NCI-H2196 (cell line): ENCODE results near the gene UQCR10.
A peak's percentile ranks its signal among the peaks of the same experiment; 100 is the strongest.

Experiments
- DNase-seq: peaks from one replicate; lab custom pipeline; 2025; ENCODE audit not compliant: unreplicated experiment; lab: John Stamatoyannopoulos, UW

The UQCR10 gene

DNA sequence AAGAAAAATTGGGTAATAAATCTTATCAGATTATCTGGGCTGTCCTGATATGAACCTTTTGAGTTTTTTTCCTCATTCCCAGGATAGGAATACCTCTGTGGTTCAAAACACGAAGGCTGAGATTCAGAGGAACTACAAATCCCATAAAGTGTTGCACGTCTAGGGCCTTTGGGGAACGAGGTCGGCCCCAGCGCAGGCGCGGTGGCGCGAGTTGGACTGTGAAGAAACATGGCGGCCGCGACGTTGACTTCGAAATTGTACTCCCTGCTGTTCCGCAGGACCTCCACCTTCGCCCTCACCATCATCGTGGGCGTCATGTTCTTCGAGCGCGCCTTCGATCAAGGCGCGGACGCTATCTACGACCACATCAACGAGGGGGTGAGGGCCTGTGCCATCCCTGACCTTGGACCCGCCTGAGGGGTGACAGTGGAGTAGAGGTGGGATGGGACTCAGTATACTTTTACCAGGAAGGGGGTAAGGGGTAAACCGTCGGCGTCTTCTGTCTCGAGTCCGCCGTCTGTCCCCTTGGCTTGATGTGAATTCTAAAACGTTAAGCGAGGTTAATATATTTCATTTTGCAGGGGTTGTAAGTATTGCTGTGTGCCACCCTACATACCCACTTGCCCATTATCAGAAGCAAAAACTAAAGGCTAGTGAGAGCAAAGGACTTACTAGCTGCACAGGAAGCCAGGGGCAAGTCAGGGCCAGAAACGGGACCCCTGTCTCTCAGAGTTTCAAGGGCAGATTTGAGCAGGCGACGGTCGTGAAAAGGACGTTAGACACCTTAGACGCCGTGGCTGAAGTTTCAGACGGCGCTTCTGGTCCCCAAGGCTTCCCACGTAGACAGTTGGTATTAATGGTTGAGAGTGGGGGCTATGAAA is at the start of gene UQCR10:
UQCR10 (plus strand) TSS at position 199 of the 881 bp plus-strand sequence; CDS start at position 229, 30 bp downstream.
- peak; percentile 72 for DNase-seq

DNA sequence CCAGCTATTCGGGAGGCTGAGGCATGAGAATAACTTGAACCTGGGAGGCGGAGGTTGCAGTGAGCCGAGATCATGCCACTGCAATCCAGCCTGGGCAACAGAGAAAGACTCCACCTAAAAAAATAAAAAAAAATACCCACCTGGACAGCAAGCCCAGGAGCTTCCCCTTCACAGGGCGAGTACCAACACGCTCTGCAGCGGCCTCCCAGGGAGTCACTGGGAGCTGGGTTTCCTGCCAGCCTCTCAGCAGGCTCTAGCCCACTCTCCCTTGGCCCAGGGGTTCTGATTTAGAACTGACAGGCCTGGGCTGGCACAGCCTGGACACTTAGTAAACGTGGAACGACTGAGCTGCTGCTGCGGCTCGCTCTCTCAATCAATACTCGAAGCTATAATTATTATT is 49.4 kb upstream of the UQCR10 start:
- DNase-seq: peak; percentile 23

DNA sequence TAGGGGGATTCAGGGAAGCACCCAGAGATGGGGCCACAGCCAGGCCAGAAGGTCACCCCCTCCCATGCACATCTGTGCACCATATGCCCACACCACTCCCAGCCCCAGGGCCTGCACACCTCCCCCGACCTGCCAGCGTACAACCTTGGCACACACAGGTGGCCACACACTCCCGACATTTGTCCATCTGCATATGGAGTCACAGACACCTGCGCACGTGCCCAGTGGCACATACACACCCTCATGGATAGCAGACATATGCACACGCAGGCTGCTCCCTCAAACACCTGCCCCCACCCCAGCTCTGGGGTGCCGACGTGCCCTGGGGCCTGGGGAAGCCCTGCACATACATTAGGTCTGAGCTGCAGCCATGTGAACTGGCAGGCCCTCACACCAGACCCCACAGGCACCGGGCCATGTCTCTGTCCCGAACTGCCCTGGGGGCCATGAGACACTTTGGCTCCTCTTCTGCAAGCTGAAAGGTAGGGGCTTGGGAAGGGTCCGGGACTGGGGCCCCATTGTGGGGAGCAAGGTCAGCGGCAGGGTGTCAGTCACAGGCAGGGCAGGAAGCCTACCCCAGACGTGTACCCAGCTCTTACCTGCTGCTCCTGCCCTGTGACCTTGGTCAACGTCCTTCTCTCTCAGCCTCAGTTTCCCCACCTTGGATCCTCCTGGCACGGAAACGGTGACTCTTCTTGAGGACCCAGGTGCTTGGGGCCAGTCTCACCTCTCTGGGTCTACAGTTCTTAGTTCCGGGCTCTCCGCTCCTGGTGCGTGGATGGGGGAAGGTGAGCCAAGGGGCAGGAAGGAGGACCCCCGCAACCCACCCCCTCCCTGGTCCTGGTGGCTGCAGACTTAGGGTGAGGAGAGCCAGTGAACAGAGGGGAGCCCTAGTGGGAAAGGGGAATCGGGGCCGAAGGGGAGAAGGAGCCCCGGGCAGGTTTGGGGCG is 47.9 kb upstream of the UQCR10 start:
- DNase-seq: no peak

DNA sequence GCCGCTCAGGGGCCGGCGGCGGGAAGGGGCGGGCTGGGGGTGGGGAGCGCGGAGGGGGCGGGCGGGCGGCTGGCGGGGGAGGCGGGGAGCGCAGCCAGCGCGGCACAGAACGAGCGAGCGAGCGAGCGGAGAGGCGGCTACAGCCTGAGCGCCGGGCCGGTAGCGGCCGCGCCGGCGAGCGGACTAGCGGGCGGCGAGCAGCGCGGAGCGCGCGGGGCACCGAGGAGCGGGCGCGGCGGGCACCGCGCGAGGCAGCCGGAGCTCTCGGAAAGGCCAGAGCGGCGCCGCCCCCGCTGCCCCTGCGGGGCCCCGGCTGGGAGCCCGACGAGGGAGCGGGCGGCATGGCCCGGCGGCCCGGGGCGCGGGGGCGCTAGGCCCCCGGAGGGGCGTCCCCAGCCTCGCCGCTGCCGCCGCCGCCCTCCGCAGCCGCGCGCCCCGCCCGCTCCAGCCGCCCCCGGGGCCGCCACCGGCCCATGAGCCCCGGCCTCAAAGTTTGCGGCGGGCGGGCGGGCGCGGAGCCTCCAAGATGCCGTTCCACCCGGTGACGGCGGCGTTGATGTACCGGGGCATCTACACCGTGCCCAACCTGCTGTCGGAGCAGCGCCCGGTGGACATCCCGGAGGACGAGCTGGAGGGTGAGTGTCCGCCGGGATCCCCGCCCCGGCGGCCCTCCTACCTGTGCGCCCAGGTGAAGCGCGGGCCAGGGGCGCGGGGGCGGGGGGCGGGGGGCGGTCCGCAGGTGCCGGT is 47.1 kb upstream of the UQCR10 start, which contains the start of gene CABP7:
CABP7 (plus strand) TSS at position 105 of the 747 bp plus-strand sequence; CDS start at position 527, 422 bp downstream.
- DNase-seq: no peak

DNA sequence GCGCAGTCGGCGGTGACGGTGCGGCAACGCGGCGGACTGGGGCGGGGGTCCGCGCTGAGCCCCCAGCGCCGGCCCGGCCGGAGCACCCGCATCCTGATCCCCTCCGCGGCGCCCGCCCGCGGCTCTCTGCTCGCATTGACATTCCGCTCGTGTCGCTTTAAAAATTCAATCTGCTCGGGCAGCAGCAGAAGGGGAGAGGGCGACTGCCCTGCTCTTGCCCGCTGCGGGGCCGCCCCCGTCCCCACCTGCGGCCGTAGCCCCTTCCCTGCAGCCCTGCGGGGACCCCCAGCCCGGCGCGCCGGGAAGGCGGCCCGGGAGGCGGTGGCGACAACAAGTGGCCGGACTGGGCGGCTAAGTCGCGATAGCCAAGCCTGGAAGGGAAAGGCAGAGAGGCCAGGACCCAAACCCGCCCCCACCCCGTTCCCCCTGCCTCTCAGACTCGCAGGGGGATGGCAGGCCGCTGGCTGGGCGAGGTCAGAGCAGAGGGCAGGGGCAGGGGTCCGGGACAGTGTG is 46.3 kb upstream of the UQCR10 start:
- DNase-seq: no peak

DNA sequence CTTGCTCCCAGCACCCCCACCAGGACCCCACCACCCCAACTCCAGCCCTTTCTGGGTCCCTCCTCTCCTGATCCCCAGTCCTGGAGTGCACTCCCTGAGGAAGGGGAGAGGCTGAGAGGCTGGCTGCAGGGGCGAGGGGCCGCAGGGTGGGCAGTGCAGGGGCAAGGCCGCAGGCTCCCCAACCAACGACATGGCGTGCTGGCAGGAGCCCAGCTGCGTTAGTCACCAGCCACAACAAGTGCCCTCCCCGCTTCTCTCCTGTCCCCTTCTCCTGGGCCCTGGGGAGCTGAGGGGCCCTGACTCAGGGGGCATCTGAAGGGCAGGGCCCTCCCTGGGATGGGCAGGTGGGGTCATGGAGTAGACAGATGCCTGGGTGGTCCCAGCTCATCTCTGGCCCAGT is 45.0 kb upstream of the UQCR10 start:
- no peak for DNase-seq

DNA sequence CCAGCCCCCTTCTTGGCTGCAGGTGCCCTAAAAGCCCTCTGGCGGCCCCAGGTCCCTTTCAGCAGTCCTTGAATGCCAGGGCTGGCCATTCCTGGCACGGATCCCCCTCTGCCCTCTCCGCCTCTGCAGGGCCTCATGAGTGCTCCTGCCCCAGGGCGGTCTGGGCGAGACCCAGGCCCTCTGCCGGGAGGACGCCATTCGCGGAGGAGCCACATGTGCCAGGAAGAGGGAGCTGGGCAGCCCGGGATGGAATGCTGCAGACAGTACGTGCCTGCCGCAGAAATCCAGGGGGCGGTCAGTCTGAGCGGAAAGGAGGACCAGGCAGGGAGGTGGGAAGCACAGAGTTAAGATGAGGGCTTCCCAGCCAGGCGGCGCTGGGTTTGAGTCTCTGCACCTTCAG is 44.6 kb upstream of the UQCR10 start:
- DNase-seq: no peak

DNA sequence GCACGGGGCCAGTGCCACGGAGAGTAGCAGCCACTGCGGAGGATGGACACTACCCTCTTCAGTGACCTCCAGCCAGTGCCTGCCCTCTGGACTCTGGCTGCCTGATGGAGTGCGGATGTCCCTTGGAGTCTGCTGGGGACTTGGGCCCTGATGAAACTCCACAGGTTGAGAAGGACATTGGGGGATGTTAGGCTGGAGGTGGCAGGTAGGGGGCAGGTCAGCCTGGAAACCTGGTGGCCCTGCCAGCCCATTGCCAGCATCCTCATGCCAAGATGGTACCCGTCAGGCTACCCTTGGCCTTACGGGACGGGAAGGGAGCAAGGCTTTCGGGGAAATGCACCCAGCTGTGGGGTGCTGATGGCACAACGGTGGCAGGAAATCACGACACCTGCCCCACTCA is 43.4 kb upstream of the UQCR10 start:
- DNase-seq: no peak

DNA sequence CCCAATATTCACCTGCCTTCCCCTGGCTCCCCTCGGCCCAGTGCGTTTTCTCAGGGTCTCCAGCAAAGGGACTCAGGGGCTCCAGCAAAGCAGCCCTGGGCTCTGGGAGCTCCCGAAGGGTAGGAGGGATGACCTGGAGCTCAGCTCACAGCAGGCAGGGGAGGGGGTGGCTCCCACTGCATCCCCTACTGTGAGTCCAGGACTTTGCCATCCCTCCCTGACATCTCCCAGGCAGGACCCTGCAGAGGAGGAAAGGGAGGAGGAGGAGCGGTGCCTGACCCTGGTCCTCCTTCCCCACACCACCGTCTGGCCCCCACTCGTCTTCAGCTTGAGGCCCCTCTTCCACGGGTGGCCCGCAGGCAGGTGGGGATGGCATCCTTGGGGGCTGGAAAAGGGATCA is 42.3 kb upstream of the UQCR10 start:
- no peak for DNase-seq

DNA sequence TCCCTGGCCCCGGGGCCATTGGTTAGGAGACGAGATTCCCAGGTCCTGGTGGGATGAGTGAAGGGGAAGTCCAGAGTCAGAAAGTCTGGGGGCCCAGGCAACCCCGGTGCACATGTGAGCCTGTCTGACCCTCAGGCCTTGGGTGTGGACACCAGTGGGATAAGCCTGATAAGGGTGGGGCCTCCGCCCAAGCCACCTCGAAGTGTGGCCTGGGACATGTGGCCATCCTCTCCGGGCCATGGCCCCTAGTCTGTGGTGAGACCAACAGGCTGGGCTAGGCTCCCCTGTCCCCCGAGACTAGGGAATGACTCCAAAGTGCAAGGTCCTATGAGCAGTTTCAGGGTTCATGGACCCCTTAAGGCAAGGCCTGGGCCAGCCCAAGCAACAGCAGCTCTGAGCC is 41.1 kb upstream of the UQCR10 start:
- no peak for DNase-seq

DNA sequence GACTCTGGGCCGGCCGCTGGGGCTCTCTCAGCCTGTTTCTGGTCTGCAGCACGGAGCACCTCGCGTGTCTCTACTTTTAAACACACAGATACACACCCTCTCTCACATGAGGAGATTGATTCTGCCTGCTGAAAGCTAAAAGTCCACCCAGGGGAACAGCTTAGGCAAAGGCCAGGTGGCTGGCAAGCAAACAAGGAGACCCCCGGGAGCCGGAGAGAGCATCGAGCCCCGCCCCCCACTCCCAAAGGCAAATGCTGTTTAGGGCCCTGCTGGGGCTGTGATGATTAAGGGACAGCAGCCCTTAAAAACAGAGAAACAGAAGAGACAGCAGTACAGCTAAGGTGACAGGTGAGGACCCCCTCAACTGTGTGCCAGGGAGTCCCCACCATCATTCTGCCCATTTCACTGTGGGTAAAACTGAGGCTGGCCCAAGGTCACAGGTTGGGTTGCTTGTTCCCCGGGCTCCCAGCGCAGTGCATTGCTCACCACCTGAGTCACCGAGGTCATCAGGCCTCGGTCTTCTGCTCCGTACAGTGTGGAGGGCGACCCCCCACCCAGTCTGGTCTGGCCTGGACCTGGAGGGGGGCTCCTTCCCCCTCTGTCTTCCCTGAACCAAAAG is 40.5 kb upstream of the UQCR10 start:
- DNase-seq: no peak

DNA sequence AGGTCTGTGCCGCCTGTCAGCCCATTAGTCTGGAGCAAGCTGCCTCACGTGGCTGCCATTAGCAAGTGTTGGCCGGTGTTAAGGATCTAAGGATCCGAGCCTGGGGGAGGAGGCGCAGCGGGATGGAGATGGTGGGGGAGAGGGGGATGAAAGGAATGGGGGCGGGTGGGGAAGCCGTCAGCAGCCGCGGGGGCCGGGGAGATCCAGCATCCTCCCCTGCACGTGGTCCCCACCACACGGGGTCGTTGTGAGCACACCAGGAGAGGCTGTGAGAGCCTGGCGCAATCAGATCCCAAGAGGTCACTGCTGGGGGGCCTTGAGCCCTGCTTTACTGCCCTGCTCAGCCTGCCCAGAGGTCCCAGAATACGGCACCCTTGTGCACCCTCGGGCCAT is 40.0 kb upstream of the UQCR10 start:
- DNase-seq: no peak

DNA sequence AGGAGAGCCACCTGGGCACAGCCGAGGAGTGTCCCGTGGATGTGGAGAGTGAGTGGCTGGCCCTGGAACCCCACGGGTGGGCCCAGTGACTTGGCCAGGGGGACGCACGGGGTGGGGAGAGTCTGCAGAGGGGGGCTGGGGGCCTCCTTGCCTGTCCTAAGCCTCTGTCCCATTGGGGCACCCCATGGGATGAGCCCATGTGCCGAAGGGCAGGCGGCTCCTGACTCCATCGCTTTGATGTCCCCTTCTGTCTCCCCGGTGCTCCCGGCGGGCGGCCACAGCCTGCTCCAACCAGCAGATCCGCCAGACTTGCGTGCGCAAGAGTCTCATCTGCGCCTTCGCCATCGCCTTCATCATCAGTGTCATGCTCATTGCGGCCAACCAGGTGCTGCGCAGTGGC is 38.0 kb upstream of the UQCR10 start:
- DNase-seq: no peak

DNA sequence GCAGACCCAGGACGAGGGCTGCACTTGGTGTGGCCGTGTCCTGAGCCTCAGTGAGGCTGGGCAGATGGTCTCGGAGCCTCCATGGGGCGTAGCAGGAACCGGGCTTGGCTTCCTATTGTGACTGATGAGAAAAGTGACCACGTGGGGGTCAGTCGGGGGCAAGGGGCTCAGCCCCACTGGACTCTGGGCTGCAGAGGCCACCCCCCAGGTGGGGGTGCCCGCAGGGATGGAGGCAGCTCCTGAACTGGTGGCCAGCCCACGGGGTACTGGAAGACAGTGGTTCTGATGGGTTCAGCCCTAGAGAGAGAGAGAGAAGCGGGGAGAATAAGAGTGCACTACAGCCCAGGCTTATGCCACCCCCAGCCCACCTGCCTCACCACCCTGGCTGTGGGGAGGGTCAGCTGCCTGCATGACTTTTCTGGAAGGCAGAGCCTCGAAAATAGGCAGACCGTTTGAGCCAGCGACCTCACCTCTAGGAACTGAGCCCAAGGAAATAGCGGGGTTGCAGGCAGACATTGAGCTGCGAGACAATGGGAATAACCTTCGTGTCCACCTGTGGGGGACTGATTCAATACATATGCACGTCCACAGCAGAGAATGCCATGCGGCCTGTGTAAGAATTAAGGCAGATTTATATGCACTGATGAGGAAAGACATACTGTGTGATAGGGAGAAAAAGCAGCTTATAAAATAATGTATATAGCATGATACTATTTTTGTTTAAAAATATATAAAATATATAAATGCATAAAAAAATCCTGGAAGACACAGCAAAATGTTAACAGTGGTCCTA is 35.9 kb upstream of the UQCR10 start:
- no peak for DNase-seq

DNA sequence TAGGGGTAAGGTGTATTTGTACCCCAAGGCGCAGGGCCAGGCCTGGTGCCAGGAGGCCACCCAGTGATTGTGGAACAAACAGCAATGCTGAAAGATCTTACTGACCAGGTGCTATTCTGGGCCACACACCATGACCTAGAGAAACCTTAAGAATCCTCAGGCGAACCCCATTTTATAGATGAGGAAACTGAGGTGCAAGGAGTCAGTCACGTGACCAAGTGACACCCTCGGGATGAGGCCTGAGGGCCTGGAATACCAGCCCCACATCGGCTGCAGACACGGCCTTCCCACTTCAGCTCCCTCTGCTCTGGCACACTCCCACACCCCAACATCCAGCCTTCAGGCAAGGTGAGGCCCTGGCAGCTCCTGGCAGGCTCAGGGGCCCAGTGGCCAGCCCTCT is 34.3 kb upstream of the UQCR10 start:
- DNase-seq: no peak

DNA sequence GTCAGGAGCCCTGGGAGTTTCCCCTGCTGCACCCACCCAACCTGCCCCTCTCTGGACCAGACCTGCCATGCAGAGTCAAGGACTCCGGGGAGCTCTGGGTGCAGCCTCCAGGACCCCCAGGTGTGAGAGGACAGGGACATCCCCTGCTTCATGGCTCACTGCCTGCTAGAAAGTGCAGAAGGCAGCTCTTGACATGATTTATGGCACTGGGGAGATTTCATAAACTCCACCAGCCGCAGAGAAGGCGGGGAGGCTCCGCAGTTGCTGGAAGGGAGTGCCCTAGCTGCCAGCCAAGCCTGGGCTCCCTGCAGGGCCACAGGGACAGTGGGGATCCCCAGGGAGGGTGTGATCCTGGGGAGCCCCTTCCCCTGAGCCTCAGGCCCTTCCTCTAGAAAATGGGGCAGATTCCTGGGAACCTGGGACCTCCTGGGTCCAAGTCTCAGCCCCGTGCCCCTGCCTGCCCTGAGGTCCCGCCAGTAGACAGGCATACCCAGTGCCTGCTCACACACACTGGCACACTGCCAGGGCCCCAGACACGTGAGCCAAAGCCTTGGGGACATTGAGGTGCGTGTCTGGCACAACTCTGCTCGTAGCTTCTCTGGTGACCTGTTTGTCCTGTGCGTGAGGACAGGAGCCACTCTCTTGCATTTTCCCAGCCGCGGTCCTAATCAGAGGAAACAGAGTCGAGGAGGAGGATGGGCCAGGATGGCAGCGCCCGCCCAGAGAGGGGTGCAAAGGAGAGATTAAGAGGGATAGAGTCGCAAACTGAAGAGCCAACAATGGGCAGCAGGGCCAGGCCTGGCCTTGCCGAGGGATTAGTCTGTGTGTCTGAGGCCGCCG is 33.6 kb upstream of the UQCR10 start:
- DNase-seq: no peak

DNA sequence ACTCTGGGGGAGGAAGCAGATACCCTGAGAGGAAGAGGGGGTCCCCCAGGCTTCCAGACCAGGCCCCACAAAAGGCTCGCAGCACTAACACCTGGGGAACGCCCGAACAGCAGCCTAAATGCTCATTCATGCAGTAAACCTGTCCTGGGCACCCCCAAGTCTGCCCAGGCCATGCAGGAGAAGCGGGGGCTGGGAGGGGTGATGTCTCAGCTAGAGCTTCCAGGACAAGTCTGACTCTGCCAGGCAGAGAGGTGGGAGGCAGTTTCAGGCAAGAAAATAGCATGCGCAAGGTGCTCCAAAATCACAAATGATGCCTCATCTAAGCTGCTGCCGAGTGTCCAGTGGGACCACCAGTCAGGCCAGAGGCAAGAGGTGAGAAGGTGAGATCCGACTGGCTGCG is 32.8 kb upstream of the UQCR10 start:
- DNase-seq: no peak

DNA sequence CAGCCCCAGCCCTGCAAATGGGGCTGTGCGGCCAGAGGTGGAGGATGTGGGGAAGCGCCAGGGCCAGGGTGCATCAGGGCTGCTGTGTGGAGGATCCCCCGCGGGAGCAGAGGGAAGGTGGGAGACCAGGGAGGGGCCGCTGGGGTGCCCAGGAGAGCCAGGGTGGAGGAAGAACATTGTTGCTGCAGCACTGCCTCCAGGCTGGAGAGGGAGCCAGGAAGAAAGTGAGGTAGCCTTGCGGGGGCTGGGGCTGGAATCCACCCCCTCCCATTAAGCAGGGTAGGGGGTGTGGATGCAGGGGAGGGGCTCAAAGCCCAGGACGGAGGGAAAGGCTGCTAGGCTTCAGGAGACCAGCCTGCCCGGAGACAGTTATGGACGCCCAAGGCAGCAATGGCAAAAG is 32.3 kb upstream of the UQCR10 start:
- DNase-seq: no peak

DNA sequence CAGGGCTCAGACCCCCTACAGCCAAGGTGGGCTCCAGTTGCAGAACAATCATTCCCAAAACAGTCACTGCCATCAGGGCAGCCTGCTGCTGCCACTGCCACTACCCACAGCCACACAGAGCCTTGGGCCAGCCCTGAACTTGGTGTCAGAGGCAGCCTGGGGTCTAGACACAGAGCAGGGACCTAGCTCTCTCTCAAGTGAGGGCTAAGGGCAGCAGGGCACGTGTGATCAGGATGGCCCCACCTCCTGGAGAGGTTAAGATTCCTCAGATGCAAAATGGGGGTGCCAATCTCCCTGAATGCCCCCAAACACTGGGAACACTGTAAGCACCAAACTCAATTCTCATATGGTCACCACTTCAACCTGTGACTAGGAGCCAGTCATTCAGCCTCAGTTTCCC is 31.8 kb upstream of the UQCR10 start:
- no peak for DNase-seq
